DMS153 treated with DMSO at 0.1 percent for 48 hours (cell line): ENCODE results near the gene KCNQ1.

Experiments used
- DNase-seq: peaks from one replicate; lab custom pipeline; 2025; ENCODE audit not compliant: unreplicated experiment; lab: John Stamatoyannopoulos, UW

The KCNQ1 gene, protein sequence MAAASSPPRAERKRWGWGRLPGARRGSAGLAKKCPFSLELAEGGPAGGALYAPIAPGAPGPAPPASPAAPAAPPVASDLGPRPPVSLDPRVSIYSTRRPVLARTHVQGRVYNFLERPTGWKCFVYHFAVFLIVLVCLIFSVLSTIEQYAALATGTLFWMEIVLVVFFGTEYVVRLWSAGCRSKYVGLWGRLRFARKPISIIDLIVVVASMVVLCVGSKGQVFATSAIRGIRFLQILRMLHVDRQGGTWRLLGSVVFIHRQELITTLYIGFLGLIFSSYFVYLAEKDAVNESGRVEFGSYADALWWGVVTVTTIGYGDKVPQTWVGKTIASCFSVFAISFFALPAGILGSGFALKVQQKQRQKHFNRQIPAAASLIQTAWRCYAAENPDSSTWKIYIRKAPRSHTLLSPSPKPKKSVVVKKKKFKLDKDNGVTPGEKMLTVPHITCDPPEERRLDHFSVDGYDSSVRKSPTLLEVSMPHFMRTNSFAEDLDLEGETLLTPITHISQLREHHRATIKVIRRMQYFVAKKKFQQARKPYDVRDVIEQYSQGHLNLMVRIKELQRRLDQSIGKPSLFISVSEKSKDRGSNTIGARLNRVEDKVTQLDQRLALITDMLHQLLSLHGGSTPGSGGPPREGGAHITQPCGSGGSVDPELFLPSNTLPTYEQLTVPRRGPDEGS

DNA sequence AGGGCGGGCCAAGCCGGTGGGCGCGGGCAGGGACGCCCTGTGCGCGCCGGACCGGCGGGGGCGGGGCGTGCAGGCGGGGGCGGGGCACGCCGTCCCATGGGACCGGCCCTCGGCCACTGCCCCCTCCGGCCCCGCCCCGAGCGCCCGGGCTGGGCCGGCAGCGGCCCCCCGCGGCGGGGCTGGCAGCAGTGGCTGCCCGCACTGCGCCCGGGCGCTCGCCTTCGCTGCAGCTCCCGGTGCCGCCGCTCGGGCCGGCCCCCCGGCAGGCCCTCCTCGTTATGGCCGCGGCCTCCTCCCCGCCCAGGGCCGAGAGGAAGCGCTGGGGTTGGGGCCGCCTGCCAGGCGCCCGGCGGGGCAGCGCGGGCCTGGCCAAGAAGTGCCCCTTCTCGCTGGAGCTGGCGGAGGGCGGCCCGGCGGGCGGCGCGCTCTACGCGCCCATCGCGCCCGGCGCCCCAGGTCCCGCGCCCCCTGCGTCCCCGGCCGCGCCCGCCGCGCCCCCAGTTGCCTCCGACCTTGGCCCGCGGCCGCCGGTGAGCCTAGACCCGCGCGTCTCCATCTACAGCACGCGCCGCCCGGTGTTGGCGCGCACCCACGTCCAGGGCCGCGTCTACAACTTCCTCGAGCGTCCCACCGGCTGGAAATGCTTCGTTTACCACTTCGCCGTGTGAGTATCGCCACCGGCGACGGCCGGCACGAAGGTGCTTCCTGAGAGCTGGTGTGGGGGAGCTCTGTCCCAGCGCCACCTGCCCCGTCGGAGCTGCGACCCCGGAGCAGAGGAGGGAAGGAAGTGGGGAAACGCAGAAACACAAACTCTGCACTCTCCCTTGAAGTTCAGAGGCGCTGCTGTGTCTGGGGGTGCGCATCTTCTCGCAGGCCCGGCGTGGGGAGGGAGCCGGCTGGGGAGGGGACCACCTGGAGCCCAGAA lies at the start of gene KCNQ1:
TSS of gene KCNQ1 (plus strand) at position 188 of the 925 bp plus-strand sequence. CDS start at position 279, 91 bp downstream.
- peak; percentile 22 for DNase-seq

DNA sequence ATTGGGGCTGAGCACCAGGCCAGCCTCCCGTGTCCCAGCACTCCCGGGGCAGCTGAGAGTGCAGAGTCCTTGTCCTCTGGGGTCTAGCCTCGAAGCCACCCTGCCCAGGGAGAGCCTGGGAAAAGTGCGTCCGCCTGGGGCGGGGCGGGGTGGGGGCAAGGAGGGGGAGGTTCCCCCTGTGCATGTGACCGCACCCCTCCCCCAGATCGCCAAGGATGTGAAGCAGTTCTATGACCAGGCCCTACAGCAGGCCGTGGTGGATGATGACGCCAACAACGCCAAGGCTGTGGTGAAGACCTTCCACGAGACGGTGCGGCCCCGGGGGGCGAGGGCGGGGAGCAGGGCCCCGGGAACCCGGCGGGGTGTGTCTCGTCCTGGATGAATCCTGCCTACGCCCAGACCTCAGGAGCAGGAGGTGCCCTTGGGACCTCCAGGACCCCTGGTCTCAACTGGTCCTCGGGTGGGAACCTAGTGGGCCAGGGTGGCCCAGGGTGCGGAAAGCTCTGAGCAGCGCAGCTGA lies 49.5 kb upstream of the KCNQ1 start:
- no peak for DNase-seq

DNA sequence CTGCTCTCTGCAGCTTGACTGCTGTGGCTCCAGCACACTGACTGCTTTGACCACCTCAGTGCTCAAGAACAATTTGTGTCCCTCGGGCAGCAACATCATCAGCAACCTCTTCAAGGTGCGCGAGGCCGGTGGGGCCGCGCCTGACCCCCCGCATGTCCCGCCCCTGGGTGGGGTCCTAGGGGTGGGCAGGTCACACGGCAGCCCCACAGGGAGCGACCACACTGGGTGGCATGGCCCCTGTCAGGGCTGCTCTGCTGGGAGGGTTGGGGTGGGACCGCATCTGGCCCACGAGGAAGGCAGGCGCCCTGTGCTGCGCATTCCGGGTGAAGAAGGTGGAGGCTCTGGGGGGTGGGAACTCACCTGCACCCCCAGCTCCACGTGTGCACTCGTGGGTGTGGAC lies 49.0 kb upstream of the KCNQ1 start:
- no peak for DNase-seq

DNA sequence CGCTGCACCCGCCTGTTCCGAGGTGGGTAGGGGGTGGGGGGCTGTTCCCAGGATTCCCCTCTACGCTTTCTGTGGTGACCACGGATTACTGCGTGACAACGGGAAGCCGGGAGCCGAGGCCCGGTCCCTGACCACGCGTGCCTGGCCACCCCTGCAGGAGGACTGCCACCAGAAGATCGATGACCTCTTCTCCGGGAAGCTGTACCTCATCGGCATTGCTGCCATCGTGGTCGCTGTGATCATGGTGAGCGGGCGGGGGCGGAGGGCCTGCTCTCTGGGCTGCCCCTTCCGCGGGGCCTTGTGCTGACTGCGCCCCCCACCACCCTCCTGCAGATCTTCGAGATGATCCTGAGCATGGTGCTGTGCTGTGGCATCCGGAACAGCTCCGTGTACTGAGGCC lies 48.3 kb upstream of the KCNQ1 start:
- DNase-seq: no peak

DNA sequence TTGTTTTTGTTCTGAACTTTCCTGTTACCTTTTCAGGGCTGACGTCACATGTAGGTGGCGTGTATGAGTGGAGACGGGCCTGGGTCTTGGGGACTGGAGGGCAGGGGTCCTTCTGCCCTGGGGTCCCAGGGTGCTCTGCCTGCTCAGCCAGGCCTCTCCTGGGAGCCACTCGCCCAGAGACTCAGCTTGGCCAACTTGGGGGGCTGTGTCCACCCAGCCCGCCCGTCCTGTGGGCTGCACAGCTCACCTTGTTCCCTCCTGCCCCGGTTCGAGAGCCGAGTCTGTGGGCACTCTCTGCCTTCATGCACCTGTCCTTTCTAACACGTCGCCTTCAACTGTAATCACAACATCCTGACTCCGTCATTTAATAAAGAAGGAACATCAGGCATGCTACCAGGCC lies 47.8 kb upstream of the KCNQ1 start:
- DNase-seq: no peak

DNA sequence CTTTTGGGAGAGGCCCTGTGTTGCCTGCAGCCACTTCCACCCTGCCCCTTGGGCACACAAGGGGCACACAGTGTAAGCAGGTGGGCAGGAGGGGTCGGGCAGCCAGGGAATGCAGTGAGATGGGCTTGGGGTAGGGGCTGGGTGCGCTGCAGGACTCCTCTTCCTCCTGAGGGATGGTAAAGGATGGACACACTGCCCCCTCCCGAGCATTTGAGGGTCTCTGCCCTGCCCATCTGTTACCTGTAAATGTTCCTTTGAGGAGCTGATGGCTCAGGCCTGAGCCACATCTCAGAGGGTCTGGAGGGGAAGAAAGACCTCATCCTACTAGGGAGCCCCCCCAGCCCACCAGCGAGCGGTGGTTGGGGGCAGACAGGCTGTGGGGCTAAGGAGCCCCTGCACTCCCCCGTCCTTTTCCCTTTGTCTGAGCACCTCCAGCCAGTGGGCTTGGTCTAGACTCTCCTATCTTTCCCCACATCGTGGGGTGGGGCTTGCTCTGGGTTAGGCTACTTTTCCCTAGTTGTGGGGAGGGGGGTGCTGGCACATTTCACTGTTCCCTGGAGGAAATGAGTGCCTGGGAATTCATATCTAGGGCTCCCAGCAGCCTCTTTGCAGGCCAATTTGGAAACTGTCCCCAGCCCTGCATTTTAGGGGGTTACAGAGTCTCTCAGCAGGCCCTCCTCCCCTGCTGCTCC lies 46.0 kb upstream of the KCNQ1 start:
- no peak for DNase-seq

DNA sequence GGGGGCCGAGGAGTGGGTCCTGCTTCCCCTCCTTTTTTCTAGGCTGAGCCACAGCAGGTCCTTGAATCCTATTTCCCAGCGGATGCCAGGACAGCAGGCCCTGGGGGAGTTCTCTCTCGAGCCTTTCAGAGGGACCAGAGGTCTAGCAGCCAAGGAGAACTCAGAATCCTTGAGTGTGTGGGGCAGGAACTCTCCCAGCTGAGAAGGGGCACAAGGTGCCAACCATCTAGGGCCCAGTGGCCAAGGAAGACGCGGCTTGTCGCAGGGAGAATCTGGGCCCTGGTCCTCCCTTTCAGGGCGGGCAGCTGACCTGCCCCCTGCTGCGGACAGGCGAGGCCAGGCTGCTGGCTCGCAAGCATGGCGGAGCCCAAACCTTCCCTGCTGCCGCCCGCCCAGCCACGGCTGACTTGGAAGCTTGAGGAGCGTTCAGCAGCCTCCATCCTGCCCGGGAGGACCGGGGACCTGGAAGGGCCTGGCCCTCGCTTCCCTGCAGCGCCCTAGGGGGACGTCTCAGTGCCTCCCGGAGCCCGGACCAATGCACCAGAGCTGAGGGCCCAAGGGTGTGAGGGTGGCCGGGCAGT lies 45.2 kb upstream of the KCNQ1 start:
- no peak for DNase-seq

DNA sequence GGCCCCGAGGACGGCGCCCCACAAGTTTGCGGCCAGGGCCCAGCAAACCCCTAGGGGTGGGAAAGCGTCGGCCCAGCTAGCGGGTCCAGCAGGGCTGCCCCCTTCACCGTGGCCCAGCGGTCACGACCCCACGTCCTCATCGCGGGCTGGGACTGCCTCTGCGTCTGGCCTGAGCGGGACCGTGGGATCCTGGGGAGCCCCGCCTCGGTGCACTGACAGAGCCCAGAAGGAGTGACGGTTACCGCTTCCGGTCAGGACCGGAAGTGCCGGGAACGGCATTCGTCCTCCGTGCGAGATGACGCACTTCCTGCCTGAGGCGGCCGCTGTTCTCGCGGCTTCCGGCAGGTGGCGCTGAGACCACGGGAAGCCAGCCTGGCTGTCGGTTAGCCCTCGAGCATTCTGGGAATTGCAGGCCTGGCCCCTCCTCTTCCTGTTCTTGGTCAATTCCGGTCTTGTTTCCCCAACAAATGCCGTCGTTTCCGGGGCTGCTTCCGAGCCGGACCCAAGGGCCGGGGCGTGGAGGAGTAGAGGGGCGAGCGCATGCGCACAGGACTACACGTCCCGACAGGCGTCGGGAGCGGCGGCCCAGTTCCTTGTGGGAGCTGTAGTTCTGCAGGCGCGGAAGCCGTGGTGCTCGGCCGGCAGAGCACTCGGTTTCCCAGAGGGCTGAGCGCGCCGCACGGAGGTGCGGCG lies 44.6 kb upstream of the KCNQ1 start, which contains the start of gene TSSC4:
TSS of gene TSSC4 (plus strand) at position 682 of the 693 bp plus-strand sequence. CDS start 1,884 bp downstream, outside the sequence.
- DNase-seq: peak; percentile 99

DNA sequence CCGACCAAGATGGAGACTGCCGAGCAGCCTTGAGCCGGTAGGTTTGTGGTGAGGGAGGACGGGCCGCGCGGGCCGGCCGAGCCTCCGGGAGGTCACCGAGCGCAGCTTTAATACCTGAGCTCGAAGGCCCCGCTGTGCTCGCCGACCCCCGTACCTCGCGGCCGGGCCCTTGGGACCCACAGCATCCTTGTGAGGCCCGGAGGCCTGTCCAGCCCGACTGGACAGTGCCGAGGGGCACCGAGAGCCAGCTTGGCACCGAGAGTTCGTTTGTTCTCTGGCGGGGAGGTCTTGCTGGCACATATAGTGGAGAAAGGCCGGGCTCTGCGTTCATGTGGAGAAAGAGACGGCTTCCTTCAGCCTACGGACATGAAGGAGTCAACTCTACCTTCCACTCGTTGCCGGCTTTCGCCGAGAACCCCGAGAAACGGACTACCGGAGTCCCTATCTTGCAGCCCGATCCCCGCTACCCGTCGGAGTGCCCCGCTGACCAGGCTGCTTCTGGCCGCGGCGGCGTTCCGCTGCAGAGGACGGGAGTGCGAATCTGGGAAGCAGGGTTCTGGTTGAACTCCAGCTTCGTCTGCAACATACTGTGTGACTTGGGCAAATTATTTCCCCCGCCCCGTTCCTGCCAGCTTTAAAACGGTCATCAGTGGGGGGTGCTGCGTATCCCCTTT lies 43.9 kb upstream of the KCNQ1 start:
- no peak for DNase-seq

DNA sequence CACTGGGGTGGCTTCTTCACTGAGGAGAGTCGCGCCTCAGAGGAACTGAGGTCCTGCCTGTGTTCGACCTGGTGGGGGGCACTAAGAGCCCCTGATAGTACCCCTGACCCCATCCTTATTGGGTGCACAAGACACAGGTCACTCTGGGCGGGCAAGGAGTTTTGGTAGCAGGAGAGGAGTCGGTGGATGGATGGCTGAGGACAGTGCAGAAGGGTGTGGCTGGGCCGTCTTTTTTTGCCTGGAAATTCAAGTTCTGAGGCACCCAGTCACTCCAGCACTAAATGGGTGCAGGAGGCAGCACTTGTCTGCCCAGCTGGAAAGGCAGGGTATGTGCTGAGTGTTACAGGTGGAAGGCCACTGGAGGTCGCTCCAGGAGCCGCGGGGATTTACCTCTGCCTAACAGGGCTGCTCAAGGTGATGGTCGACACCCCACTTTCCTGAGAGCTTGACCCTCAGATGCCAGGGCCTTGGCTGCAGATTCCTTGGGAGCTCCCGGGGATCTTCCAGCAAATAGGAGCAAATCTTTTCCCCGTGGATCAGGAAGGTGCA lies 43.3 kb upstream of the KCNQ1 start:
- no peak for DNase-seq

DNA sequence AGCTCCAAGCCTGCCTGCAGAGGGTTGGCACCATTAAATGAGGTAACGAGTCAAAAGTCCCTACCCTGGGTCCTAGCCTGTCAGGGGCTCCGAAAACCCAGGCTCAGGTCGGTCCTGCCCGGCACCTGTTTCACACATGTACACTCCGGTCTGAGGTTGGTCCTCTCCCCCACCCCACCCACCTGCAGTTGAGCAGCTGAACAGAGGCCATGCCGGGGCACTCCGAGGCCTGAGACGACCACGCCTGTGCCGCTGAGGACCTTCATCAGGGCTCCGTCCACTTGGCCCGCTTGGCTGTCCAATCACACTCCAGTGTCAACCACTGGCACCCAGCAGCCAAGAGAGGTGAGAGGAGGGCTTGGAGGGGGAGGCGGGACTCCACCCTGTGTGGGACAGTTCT lies 42.7 kb upstream of the KCNQ1 start:
- DNase-seq: no peak

DNA sequence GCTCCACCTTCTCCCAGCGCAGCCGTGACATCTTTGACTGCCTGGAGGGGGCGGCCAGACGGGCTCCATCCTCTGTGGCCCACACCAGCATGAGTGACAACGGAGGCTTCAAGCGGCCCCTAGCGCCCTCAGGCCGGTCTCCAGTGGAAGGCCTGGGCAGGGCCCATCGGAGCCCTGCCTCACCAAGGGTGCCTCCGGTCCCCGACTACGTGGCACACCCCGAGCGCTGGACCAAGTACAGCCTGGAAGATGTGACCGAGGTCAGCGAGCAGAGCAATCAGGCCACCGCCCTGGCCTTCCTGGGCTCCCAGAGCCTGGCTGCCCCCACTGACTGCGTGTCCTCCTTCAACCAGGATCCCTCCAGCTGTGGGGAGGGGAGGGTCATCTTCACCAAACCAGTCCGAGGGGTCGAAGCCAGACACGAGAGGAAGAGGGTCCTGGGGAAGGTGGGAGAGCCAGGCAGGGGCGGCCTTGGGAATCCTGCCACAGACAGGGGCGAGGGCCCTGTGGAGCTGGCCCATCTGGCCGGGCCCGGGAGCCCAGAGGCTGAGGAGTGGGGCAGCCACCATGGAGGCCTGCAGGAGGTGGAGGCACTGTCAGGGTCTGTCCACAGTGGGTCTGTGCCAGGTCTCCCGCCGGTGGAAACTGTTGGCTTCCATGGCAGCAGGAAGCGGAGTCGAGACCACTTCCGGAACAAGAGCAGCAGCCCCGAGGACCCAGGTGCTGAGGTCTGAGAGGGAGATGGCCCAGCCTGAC lies 41.7 kb upstream of the KCNQ1 start:
- no peak for DNase-seq

DNA sequence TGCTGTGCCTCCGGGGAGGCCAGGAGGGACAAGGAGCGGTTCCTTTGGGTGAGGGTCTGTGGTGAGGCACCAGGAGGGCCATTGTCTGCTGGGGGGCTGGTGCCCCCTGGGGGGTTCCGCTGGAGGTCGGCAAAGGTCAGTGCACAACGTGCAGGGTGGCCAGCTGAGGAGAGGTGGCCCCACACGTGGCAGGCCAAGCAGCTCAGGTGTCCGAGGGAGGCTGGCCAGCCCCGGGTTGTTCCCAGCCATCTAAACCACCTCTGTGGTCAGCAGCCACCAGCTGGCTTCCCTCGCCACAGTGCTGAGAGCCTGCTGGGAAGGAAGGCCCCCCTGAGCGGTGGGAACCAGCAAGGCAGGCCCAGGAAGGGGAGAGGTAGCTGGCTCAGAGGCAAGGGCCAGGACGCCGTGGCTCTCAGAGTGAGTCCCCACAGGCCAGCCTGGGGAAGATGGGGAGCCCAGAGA lies 40.0 kb upstream of the KCNQ1 start:
- DNase-seq: no peak

DNA sequence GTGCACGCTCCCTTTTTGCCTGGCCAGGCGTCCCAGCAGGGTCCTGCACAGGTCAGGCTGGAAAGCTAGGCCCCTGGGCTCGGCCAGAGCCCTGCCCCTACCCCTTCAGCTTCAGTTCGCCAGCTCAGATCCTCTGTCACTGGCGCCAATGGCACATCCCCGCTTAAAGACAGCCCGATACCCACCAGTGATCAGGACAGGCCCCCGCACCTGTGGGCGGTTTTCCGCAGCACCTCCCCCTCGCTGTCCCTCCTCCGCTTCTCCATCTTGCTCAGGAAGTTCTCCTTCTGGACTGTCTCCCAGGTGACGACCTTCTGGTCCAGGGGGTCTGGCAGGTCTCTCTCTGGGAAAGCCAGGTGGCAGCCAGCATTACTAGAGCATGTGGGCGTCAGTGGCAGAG lies 38.4 kb upstream of the KCNQ1 start:
- DNase-seq: no peak

DNA sequence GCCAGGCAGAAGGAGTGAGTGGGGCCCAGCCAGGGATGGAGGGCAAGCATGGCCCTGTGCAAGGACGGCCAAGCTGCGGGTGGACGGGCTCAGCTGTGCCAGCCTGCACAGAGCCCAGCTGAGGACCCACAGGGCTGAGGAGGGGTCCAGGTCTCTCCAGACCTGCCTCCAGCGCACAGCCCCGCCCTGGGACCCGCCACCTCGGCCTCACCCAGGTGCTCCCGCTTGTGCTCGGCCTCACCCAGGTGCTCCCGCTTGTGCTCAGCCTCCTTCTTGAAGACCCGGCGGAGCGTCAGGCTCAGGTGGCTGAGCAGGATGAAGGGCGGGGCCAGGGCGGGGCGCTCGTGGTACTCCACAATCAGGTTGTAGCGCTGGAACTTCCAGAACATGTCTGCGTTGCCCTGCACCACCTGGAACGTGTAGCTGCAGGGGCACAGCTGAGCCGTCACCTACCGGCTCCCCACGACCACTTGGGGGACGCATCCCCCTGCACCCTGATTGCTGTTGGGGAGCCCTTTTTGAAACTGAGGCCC lies 37.9 kb upstream of the KCNQ1 start:
- no peak for DNase-seq

DNA sequence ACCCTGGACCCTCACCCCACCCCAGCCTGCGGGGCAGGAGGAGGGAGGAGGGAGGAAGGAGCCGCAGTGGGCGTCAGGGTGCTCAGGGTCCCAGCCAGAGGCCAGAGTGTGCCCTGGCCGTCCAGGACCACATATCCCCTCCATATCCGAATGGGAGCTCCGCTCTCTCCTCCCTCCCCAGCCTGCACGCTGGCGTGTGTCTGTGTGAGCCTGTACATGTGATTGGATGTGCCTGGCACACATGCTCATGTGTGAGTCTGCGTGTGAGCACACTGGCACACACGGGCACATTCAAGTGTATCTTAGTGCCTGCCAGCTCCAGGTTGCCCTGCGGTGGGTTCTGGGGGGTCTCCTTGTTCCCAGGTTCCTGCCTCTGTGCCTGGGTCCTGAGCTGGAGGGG lies 36.1 kb upstream of the KCNQ1 start:
- DNase-seq: no peak

DNA sequence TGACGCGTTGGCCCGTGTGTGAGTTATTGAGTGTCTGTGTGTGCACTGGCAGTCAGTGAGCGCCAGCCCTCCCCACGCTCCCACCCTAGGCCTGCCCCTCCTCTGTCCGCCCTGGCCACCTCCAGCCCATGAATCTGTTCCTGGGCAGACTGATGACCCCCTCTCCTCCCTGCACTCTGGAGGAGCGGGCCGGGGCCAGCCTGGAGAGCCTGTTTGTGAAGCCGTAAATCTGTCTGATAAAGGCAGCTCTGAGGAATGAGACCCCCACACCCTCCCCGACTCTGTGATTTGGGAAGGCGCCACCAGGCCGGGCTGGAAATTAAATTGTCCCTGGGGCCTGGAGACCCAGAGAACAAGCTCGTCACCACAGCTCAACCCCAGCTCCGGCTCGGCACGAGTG lies 35.7 kb upstream of the KCNQ1 start:
- DNase-seq: no peak
